Transverse colon (tissue), 4 donors: ENCODE measurements around the gene CBX4.

Experiments used
- CTCF ChIP-seq, 5 experiments: fragments of 200-600 bp in 3 of 5; fragments of 450-650 bp in 2 of 5; sonication (generic) in 3 of 5; IDR thresholded peaks; 1 replicate in 2 of 5; 2 replicates in 3 of 5; pipeline ENCODE4 v1.5.1; 2016 to 2017; ENCODE audit warnings: antibody characterized with exemption in 5 of 5, inconsistent platforms in 3 of 5, mild to moderate bottlenecking in 2 of 5, moderate library complexity in 1 of 5
- EP300 ChIP-seq: sonication (generic); formaldehyde crosslinking; IDR thresholded peaks from one replicate; pipeline ENCODE4 v1.6.1; 2017; ENCODE audit warnings: antibody characterized with exemption, low read depth
- POLR2A ChIP-seq: fragments of 450-650 bp; IDR thresholded peaks from one replicate; pipeline ENCODE4 v1.6.1; 2016; ENCODE audit warnings: antibody characterized with exemption, mild to moderate bottlenecking, moderate library complexity
- POLR2AphosphoS5 ChIP-seq, 3 donors: sonication (generic); formaldehyde crosslinking; IDR thresholded peaks; one replicate each; pipeline ENCODE4 v1.6.1; 2016; ENCODE audit warnings: antibody characterized with exemption in 3 of 3

GRCh38 chr17:79854080-79855060 lies 15.1 kb upstream of the CBX4 start:
- TF ChIP-seq EP300 (no peak), POLR2AphosphoS5 (IDR thresholded peaks at IDR 0.05) (no peak), CTCF (IDR thresholded peaks at IDR 0.05) (no peak), POLR2A (no peak)
